Sigmoid colon (tissue), 4 donors: Measurements from ENCODE around the gene CLCN4.

Experiments
- CTCF ChIP-seq, 4 experiments: fragments of 450-650 bp in 3 of 4; fragments of 200-600 bp in 1 of 4; IDR thresholded peaks; one replicate each; pipeline ENCODE4 v1.5.1; 2016 to 2019; ENCODE audit warnings: antibody characterized with exemption in 4 of 4, mild to moderate bottlenecking in 3 of 4, moderate library complexity in 2 of 4
- POLR2A ChIP-seq, 2 donors: fragments of 450-650 bp; IDR thresholded peaks; one replicate each; pipeline ENCODE4 v1.6.1; 2016; ENCODE audit warnings: antibody characterized with exemption in 2 of 2, mild to moderate bottlenecking in 2 of 2, moderate library complexity in 2 of 2
- POLR2AphosphoS5 ChIP-seq, 4 donors: sonication (generic); formaldehyde crosslinking; IDR thresholded peaks; one replicate each; pipeline ENCODE4 v1.6.1; 2017; ENCODE audit warnings: antibody characterized with exemption in 4 of 4

GRCh38 chrX:10117864-10118377, 38.9 kb upstream of the CLCN4 start:
- no peak for TF ChIP-seq CTCF (IDR thresholded peaks at IDR 0.05)
- TF ChIP-seq POLR2A (IDR thresholded peaks at IDR 0.05), result no peak
- no peak for TF ChIP-seq POLR2AphosphoS5 (IDR thresholded peaks at IDR 0.05)
